ENCODE data around the gene DNPEP.

- TF ChIP-seq CTCF (IDR thresholded peaks at IDR 0.05) (no peak), EZH2 (IDR thresholded peaks at IDR 0.05; ENCODE audit: borderline replicate concordance, insufficient read depth, low read depth, low read length, poor library complexity, severe bottlenecking) (no peak)
These were observed 21.9 kb upstream of the DNPEP start for GRCh38 chr2:219409619-219410018.

All from B cell (primary cell).